ENCODE results near the gene LILRA6.
A peak's percentile ranks its signal among the peaks of the same experiment; 100 is the strongest.
"Not testable (repeated sequence)": the region's sequence is repeated elsewhere in the genome, so short reads cannot be mapped to it uniquely, and the experiment has no call there.

LILRA6 gene

GRCh38 chr19:54262470-54262869, 19.9 kb upstream of the LILRA6 start:
- no peak for DNase-seq

DNA sequence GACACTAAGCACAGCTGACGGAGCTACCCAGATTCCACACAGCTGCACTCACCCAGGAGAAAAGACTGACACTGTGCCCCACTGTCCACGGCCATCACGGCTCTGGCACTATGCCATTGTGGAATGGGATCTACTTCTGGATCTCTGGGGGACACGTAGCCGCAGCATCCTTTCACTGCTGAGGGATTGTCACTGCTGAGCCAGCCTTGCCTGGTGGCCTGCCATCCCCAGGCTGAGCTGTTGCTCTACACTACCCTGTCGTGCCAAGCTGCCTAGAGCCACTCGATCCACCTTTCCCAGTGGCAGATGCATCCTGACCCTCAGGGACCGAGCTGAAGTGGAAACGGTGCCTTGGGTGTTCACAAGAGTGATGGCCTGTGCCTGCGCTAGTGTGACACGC, 19.5 kb upstream of the LILRA6 start:
- DNase-seq: no peak

- peak in 2 of 3 donors; percentile 49 to 50 for DNase-seq
Observed at GRCh38 chr19:54257116-54257480, 14.5 kb upstream of the LILRA6 start, which contains the start of gene LILRB5. Gene LILRB5, minus strand, starts transcription at chr19:54257273. Its CDS starts 80 bp downstream, at chr19:54257193.

DNA sequence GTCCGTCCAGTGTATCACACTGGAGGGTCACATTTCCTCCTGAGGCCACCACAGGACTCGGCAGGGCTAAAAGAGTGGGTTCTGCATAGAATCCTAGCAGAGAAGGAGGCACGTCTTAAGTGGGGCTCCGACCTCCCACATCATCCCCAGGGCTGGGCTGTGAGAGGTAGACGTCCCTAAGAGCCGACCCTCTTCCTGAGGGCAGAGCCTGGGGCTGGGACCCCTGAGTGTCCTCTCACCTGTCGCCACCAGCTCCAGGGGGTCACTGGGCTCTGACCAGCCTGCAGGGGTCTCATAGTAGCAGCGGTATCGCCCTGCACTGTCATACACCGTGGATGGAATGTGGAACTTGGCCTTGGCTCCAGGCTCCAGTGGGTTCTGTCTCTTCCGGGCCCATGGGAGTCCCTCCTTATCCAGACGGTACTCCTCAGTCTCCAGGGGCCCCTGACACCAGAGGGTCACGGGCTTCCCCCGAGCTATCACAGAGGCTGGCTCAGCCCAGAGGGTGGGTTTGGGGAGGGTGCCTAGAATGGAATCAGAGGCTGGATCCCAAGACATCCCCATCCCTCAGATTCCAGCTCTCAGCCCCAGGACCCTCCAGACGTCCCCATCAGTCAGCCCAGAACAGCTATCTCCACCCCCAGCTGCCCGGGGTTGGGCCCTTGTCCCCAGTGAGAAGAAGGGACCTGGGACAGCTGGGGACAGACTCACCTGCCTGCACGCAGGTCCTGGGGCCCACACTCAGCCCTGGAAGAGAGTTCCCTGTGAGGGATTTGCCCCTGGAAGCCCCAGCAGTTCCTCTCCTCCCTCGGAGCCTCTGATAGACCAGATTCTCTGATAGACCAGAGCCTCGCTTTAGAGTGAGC, 13.9 kb upstream of the LILRA6 start:
- no peak for DNase-seq

DNA sequence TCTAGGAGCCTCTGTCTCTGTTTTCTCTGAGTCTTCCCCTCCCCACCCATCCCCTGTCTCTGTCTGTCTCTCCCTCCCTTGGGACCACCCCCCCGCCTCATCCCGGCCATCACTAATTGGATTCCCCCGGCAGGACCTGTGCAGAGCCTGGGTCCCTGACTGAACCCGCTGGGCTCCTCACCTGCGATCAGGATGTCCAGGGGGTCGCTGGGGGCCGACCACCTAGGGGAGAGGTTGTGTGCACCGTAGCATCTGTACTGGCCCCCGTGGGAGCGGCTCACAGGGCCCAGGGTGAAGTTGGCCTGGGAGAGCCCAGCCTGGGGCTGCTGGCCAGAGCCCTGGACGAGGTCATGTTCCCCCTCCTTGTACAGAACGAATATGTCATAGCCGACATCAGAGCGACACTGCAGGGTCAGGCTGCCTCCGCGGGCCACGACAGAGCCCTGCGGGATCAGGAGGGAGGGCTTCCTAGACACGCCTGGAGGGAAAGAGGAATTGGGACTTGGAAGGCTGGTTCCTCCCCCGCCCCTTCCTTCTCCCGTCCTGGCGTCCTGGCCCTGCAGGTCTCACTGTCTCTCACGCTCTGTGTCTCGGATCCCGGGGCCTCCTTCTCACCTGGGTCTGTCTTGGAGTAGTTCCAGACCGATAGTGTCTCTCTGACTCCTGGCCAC, 12.7 kb upstream of the LILRA6 start:
- peak in 2 of 3 donors; percentile 47 to 50 for DNase-seq

DNA sequence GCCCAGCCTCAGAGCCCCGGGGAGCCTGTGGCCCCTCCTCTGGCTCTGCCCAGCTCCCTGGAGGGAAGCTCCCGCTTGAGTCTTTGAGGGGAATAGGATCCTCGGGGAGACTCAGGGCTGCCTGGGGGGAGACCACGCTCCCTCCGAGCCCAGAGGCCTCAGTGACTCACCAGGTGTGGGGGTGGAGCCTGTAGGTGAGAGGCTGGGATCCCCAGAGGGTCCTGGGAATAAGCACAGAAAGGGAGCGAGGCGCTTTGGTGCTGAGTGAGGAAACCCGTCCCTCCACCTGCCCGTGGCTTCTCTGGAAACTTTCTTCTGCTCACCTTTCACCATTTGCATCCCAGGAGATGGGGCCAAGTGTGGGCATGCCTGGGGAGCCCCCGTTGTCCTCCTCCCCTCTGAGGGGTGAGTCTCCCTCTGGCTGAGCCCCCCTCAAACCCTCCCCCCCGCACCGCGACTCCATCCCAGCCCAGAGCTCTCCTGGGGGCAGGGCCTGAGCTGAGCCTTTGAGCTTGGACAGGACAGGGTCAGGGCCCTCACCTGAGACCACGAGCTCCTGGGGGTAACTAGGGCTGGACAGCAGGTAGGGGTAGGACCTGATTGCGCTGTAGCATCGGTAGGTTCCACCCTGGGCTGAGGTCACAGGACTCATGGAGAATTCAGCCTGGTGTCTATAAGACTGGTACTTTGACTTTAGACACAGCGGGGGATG, 11.8 kb upstream of the LILRA6 start:
- no peak for DNase-seq

- no peak for DNase-seq
Observed at GRCh38 chr19:54253331-54254194, 11.0 kb upstream of the LILRA6 start.

- DNase-seq: no peak
Observed at GRCh38 chr19:54252845-54253244, 10.3 kb upstream of the LILRA6 start.

GRCh38 chr19:54252243-54252642, 9.7 kb upstream of the LILRA6 start:
- DNase-seq: no peak

DNA sequence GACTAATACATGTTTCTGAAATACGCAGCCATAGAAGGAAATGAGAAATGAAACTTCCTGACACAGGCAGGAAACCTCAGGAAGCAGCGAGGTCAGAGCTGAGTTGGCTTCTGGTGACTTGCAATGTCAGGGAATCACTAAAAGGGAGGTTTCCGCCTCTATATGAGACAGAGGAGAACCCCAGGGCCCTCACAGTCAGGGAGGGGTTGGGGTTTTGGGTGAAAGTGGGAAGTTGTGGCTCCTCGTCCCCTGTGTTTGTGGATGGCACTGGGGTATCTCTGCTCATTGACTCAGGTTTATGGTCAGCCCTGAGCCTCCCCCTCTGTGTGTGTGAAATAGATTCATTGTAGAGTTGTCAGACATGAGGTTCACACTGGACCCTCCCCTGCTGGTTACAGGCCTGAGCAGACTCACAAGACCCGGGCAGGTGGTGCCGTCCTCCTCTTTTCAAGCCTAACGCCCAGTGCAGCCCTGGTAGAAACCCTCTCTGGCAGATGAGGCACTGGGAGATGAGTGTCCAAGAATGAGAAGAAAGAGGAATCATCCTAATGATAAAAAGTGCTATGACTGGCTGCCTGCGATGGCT, 5.5 kb upstream of the LILRA6 start:
- peak; percentile 93 to 99 (median 97) for DNase-seq

DNA sequence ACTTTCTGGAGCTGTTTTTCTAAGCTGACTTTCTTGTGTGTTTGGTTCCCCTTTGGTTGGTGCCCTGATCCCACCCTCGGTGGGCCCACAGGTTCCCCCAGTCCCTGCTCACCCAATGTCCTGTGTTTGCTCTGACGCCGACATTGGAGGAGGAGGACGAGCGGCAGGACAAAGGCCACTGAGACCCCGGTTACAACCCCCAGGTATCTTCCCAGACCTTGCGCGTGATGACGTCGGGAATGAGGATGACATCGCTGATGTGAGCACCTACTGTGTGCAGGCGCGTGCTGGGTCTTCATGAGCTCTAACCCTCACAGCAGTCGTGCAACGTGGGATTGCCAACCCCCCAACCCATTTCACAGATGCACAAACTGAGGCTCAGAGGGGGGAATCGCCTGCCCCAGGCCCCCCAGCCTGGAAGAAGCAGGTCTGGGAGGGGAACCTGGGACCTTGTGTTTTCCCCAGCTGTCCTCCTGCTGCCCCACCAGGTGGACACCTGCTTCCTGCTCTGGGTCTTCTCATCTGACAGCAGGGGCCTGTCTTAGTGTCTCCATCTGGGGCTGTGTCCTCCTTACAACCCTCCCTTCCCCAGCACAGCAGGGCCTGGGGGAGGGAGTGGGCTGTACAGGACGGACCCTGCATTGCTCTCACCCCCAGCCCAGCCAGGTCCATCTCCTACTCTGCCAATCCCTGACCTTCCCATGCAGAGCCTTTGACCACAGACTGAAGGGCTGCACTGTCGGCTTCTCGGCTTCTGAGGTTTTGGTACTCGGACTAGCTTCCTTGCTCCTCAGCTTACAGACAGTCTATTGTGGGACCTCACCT, 4.7 kb upstream of the LILRA6 start:
- DNase-seq: no peak

DNA sequence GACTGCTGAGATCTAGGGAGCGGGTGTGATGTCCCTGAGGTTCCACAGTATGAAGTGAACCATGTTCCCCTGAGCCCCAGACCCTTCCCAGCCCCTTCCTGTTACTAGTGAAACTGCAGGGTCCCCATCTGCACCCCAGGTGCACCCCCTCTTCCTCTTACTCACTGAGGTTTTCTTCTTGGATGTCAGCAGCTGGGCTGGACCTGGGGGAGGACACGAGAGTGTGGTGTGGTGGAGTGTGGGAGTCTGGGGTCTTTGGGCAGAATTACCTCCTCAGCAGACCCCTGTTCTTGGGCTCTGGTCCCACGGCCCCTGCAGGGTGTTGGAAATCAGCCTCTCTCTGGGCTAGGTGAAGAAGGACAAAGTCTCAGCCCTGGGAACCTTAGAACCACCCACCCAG, 3.3 kb upstream of the LILRA6 start:
- DNase-seq: no peak

GRCh38 chr19:54243809-54244208, 1.2 kb upstream of the LILRA6 start:
- DNase-seq: peak in 1 of 3 donors; percentile 50

DNA sequence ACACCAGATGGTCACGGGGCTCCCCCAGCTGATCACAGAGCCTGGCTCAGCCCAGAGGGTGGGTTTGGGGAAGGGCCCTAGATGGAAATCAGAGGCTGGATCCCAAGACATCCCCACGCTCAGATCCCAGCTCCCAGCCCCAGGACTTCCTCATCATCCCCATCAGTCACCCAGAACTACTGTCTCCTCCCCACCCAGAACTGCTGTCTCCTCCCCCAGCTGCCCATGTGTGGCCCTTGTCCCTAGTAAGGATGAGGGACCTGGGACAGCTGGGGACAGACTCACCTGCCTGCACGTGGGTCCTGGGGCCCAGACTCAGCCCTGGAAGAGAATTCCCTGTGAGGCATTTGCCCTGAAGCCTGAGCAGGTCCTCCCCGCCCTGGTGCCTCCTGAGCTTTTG, 356 bp downstream of the LILRA6 start:
- peak in 2 of 3 donors; percentile 40 to 43 for DNase-seq

DNA sequence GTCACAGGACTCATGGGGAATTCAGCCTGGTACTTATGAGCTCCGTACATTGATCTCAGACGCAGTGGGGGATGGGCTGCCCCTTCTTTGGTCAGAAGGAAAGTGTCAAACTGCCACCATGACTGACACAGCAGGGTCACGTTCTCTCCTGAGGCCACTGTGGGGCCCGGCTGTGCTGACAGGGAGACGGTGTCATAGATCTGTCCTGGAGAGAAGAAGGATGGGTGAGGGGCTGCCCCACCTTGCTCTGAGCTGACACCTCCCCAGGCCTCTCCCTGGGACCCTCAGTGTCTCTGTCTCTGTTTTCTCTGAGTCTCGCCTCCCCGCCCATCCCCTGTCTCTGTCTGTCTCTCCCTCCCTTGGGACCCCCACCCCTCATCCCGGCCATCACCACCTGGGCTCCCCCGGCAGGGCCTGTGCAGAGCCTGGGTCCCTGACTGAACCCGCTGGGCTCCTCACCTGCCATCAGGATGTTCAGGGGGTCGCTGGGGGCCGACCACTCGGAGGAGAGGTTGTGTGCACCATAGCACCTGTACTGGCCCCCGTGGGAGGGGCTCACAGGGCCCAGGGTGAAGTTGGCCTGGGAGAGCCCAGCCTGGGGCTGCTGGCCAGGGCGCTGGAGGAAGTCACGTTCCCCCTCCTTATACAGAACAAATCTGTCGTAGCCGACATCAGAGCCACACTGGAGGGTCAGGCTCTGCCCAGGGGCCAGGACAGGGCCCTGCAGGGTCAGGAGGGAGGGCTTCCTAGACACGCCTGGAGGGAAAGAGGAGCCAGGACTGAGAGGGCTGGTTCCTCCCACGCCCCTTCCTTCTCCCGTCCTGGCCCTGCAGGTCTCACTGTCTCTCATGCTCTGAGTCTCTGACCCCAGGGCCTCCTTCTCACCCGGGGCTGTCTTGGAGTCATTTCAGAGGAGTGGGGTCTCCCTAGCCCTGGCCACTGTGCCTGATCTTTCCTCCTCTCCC, 1.9 kb downstream of the LILRA6 start:
- not testable (repeated sequence) for DNase-seq

DNA sequence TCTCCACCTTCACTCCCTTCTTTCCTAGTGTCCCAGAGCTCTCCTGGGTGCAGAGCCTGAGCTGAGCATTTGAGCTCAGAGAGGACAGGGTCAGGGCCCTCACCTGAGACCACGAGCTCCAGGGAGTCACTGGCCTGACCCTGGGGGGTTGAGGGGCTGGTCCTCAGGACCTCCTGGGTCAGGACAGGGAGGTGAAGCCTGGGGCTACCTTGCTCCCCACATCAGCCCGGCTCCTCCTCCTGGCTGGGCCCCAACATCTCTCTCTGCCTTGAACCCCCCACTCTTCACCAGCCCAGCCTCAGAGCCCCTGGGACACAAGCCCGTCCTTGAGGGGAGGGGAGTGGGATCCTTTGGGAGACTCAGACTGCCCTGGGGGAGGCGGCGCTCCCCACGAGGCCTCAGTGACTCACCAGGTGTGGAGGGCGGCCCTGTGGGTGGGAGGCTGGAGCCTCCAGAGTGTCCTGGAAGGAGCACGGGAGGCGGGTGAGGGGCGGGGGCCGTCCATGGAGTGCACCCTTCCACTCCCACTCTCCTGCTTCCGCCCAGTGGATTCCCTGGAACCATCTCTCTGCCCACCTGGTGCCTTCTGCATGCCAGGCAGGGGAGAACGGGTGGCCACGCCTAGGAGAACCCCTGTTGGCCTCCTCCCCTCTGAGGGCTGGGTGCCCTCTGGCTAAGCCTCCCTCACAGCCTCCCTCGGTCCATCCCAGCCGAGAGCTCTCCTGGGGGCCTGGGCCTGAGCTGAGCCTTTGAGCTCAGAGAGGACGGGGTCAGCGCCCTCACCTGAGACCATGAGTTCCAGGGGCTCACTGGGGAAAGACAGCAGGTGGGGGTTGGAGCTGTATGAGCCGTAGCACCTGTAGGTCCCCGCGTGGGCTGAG, 2.9 kb downstream of the LILRA6 start:
- not testable (repeated sequence) for DNase-seq

GRCh38 chr19:54233941-54234340, 8.6 kb downstream of the LILRA6 start:
- no peak for DNase-seq

DNA sequence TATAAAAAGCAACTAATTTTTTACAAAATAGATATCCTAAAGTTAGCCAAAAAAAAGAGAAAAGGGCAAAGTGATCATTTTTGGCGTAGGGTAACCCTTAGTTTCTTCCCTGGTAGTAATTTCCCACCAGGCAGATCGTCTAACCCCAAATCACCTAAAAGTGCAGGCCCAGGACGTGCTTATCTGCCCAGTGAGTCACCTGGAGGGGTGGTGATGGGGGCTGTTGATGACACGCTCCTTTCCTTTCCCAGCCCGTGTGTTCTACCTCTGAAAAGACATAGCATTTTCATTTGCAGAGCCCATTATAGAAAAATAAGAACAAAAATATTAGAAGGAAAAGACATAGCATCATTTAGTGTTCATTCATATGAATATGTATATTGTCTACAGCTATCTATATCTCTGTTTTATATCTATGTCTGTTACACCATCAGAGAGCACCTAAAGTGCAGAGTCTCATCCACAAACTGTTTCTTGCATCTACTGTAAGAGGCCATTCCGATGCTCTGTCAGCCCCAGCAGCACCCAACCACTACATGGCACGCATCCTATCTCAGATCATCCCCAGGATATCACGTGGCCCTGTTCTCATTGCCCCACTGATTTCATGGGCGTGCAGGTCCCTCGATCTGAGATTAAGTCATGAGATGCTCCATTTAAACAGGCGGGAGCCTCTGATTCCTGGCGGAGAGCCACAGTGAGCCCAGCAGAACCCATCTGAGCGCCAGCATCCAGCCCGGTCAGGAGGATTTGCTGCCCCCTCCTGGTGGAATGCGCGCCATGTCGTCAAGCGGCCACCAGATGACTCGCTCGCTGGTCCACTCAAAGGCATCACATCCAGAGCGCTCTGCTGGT, 11.3 kb downstream of the LILRA6 start:
- peak; percentile 73 to 95 (median 89) for DNase-seq

Measured in suppressor macrophage treated with lipopolysaccharide for 1 hour (primary cell).